IMR-90 (cell line): ENCODE results near the gene RAB25. TPM values are rescaled to one million over a fixed set of nuclear protein-coding genes. Genes with fewer than 3 reads are reported as not detected.

Experiments
- ATAC-seq: fragments of 200-7000 bp; cut with Tn5 transposase; 2 replicates; pipeline ENCODE4 v1.9.1; 2020; ENCODE audit warnings: low read depth, mild to moderate bottlenecking, moderate library complexity
- BruUV-seq: library from RNA; stranded (reverse); fragments of 400-500 nt; replicated peaks from 2 replicates; lab custom pipeline; 2021; lab: Mats Ljungman, UMichigan
- CTCF ChIA-PET: fragments of 300-600 bp; formaldehyde crosslinking; extraction: SDS; loops from one replicate; lab custom pipeline; 2021; ENCODE audit warnings: antibody characterized with exemption; lab: Yijun Ruan, JAX
- POLR2A ChIA-PET: fragments of 300-600 bp; sonication (Branson Sonifier 250); formaldehyde crosslinking; loops from one replicate; lab custom pipeline; 2022; ENCODE audit warnings: antibody characterized with exemption; ENCODE audit not compliant: unreplicated experiment; lab: Charles Lee
- DNase-seq: peaks from one replicate; pipeline ENCODE4 v3.0.0; 2013
- H2AFZ ChIP-seq: replicated peaks from 2 replicates; pipeline ENCODE3; 2013; ENCODE audit warnings: low read length, mild to moderate bottlenecking; ENCODE audit not compliant: poor library complexity
- H2AK5ac ChIP-seq: 2 replicates; pipeline ENCODE4 v1.6.1; 2013; ENCODE audit warnings: low read depth, low read length, inconsistent platforms
- H2AK9ac ChIP-seq: replicated peaks from 2 replicates; pipeline ENCODE3; 2013; ENCODE audit warnings: mild to moderate bottlenecking, low read depth, low read length, moderate library complexity; ENCODE audit not compliant: poor library complexity
- H2BK120ac ChIP-seq: 2 replicates; pipeline ENCODE4 v1.6.1; 2013; ENCODE audit warnings: low read depth, low read length, inconsistent platforms
- H2BK15ac ChIP-seq: 3 replicates; pipeline ENCODE4 v1.6.1; 2013; ENCODE audit warnings: low read depth, low read length, inconsistent platforms
- H2BK20ac ChIP-seq: 2 replicates; pipeline ENCODE4 v1.6.1; 2013; ENCODE audit warnings: low read depth, mild to moderate bottlenecking, inconsistent platforms, low read length, moderate library complexity
- H2BK5ac ChIP-seq: 2 replicates; pipeline ENCODE4 v1.6.1; 2013; ENCODE audit warnings: mild to moderate bottlenecking, low read depth, low read length, inconsistent platforms; ENCODE audit not compliant: poor library complexity, severe bottlenecking
- H3K14ac ChIP-seq: replicated peaks from 2 replicates; pipeline ENCODE4 v1.6.1; 2013; ENCODE audit warnings: low read depth, low read length, inconsistent platforms
- H3K18ac ChIP-seq: 2 replicates; pipeline ENCODE4 v1.6.1; 2013; ENCODE audit warnings: low read depth, low read length, control low read depth
- H3K23ac ChIP-seq: 2 replicates; pipeline ENCODE4 v1.6.1; 2013; ENCODE audit warnings: low read depth, low read length, inconsistent platforms
- H3K27ac ChIP-seq: 2 replicates; pipeline ENCODE4 v1.5.1; 2013; ENCODE audit warnings: mild to moderate bottlenecking, control low read depth, low read length; ENCODE audit not compliant: insufficient read depth
- H3K27me3 ChIP-seq: 2 replicates; pipeline ENCODE4 v1.6.1; 2013; ENCODE audit warnings: low read length; ENCODE audit not compliant: control insufficient read depth, insufficient read depth
- H3K36me3 ChIP-seq: 2 replicates; pipeline ENCODE4 v1.6.1; 2013; ENCODE audit warnings: low read length, mixed read lengths; ENCODE audit not compliant: control insufficient read depth, insufficient read depth
- H3K4ac ChIP-seq: 2 replicates; pipeline ENCODE4 v1.6.1; 2013; ENCODE audit warnings: low read depth, low read length, inconsistent platforms
- H3K4me1 ChIP-seq: 2 replicates; pipeline ENCODE4 v1.6.1; 2013; ENCODE audit warnings: low read length, mixed read lengths; ENCODE audit not compliant: control insufficient read depth, insufficient read depth
- H3K4me2 ChIP-seq: 2 replicates; pipeline ENCODE4 v1.6.1; 2013; ENCODE audit warnings: low read depth, mild to moderate bottlenecking, control low read depth, low read length, moderate library complexity
- H3K4me3 ChIP-seq: 2 replicates; pipeline ENCODE4 v1.5.1; 2013; ENCODE audit warnings: low read depth, mild to moderate bottlenecking, control low read depth, low read length, moderate library complexity; ENCODE audit not compliant: insufficient read depth
- H3K56ac ChIP-seq: 2 replicates; pipeline ENCODE4 v1.6.1; 2013; ENCODE audit warnings: low read length, inconsistent platforms; ENCODE audit not compliant: insufficient read depth; ENCODE audit errors: extremely low read depth
- H3K79me1 ChIP-seq, 2 experiments: 2 replicates each; pipeline ENCODE4 v1.6.1; 2013; ENCODE audit warnings: low read length in 2 of 2, inconsistent platforms in 1 of 2, low read depth in 1 of 2
- H3K9ac ChIP-seq: 2 replicates; pipeline ENCODE4 v1.6.1; 2013; ENCODE audit warnings: low read depth, low read length, control low read depth
- H3K9me1 ChIP-seq: 2 replicates; pipeline ENCODE4 v1.6.1; 2013; ENCODE audit warnings: low read length, inconsistent platforms; ENCODE audit not compliant: insufficient read depth
- H3K9me3 ChIP-seq: 2 replicates; pipeline ENCODE4 v1.6.1; 2013; ENCODE audit warnings: low read length; ENCODE audit not compliant: control insufficient read depth, insufficient read depth
- H4K20me1 ChIP-seq: 2 replicates; pipeline ENCODE4 v1.6.1; 2013; ENCODE audit warnings: low read length, inconsistent platforms; ENCODE audit not compliant: insufficient read depth
- H4K5ac ChIP-seq: 2 replicates; pipeline ENCODE4 v1.6.1; 2013; ENCODE audit warnings: mild to moderate bottlenecking, low read depth, low read length, control low read depth
- H4K8ac ChIP-seq, 2 experiments: 2 replicates each; pipeline ENCODE4 v1.6.1; 2013; ENCODE audit warnings: low read depth in 2 of 2, low read length in 2 of 2, control low read depth in 1 of 2, inconsistent platforms in 1 of 2
- H4K91ac ChIP-seq: 2 replicates; pipeline ENCODE4 v1.6.1; 2013; ENCODE audit warnings: low read depth, low read length, inconsistent platforms; ENCODE audit not compliant: insufficient read depth
- CEBPB ChIP-seq: IDR thresholded peaks from 2 replicates; pipeline ENCODE4 v1.6.1; 2012; ENCODE audit warnings: low read depth, low read length, improper control_type of control experiment
- CHD1 ChIP-seq: IDR thresholded peaks from 2 replicates; pipeline ENCODE4 v1.6.1; 2012; ENCODE audit warnings: low read depth, low read length, improper control_type of control experiment
- ELK1 ChIP-seq: fragments of 150-350 bp; IDR thresholded peaks from 2 replicates; pipeline ENCODE4 v1.6.1; 2016; ENCODE audit warnings: low read depth, mild to moderate bottlenecking, low read length, moderate library complexity, borderline replicate concordance
- FOS ChIP-seq: fragments of 150-350 bp; IDR thresholded peaks from 2 replicates; pipeline ENCODE4 v1.6.1; 2016; ENCODE audit warnings: low read depth, low read length
- MAZ ChIP-seq: IDR thresholded peaks from 2 replicates; pipeline ENCODE4 v1.6.1; 2012; ENCODE audit warnings: low read depth, mild to moderate bottlenecking, low read length, improper control_type of control experiment, moderate library complexity, borderline replicate concordance
- NFE2L2 ChIP-seq: fragments of 150-350 bp; IDR thresholded peaks from 2 replicates; pipeline ENCODE4 v1.6.1; 2016; ENCODE audit warnings: low read depth, mild to moderate bottlenecking, low read length
- POLR2A ChIP-seq: IDR thresholded peaks from 2 replicates; pipeline ENCODE4 v1.6.1; 2012; ENCODE audit warnings: mild to moderate bottlenecking, low read depth, low read length
- RAD21 ChIP-seq: IDR thresholded peaks from 2 replicates; pipeline ENCODE4 v1.6.1; 2012; ENCODE audit warnings: low read length, improper control_type of control experiment
- USF2 ChIP-seq: fragments of 150-350 bp; IDR thresholded peaks from 2 replicates; pipeline ENCODE4 v1.6.1; 2017; ENCODE audit warnings: mild to moderate bottlenecking, antibody characterized with exemption, low read length, low read depth
- WGBS, 2 experiments: methylation state at CpG; one replicate each; pipeline versions ENCODE4 v1.1.5 to v1.1.7; 2013; ENCODE audit warnings: missing lambda C conversion rate in 2 of 2; ENCODE audit not compliant: insufficient read length in 1 of 2; ENCODE audit errors: extremely low coverage in 2 of 2; 5-methylcytosine and 5-hydroxymethylcytosine counted together
- dilution Hi-C: fragments of 300-500 bp; cut with HindIII; formaldehyde crosslinking; loops from one replicate; pipeline ENCODE4 v1.14.3; 2018; ENCODE audit warnings: low sequenced_read_pairs; ENCODE audit not compliant: unreplicated experiment
- in situ Hi-C: fragments of 300-500 bp; cut with MboI; formaldehyde crosslinking; loops from 3 replicates; pipeline ENCODE4 v1.14.3; 2019; ENCODE audit warnings: low sequenced_read_pairs, inconsistent platforms, mixed read lengths
- intact Hi-C: fragments of 100-400 bp; cut with micrococcal nuclease; formaldehyde crosslinking; loops from 2 replicates; pipeline ENCODE4 v1.10.0; 2022
- polyA plus RNA-seq, 3 experiments: library from polyadenylated mRNA; depleted of rRNA; stranded (reverse); fragments of >200 nt; gene quantifications; 2 replicates each; pipeline ENCODE4 v1.2.3, GENCODE V29; 2012; ENCODE audit warnings: low replicate concordance in 1 of 3
- total RNA-seq: library from RNA; depleted of rRNA; stranded (reverse); fragments of >200 nt; gene quantifications from 2 replicates; pipeline ENCODE4 v1.2.3, GENCODE V29; 2012

Gene RAB25
- total and polyA plus RNA-seq, 2 of the 4 experiments (the other 2 are of a cell fraction), result not detected

GRCh38 chr1:156090138-156090839, 29.3 kb downstream of the RAB25 start:
- Histone ChIP-seq H2BK5ac (no peak overlapping the region), H4K5ac (no peak overlapping the region), H2AK5ac (no peak overlapping the region), H3K4ac (no peak overlapping the region), H2BK15ac (no peak overlapping the region), H3K9ac (no peak overlapping the region), H3K27ac (no peak overlapping the region), H4K8ac (no peak overlapping the region), H3K9me3 (no peaks in the 10 kb centered on the region), H3K4me2 (no peak overlapping the region), H2AFZ (peak overlapping the region; percentile 12), H4K91ac (no peak overlapping the region), H3K56ac (no peak overlapping the region), H3K18ac (no peak overlapping the region), H4K20me1 (peaks cover 13% of the 10 kb centered on the region; the same call in 1 of the 2 replicates), H3K79me1 (peaks cover 4 to 46% of the 10 kb centered on the region in 2 experiments), H3K4me3 (no peak overlapping the region), H2BK120ac (no peak overlapping the region), H2BK20ac (no peak overlapping the region), H3K4me1 (peaks cover 7% of the 10 kb centered on the region), H3K23ac (no peak overlapping the region), H2AK9ac (peak overlapping the region; percentile 47), H3K27me3 (no peaks in the 10 kb centered on the region), H3K9me1 (no peaks in the 10 kb centered on the region), H3K36me3 (peaks cover 4% of the 10 kb centered on the region; the same call in 1 of the 2 replicates), H3K14ac (no peak overlapping the region)
- intact Hi-C loops (loop anchor here (1.0 to 10.0 kb wide), 3 partner anchors 40 to 225 kb away; no protein-coding TSS in a partner anchor), in situ Hi-C loops (loop anchor here (5.0 kb wide), 1 partner anchor 132 kb away; no protein-coding TSS in a partner anchor), dilution Hi-C loops (no loop called here)
- ChIA-PET POLR2A (no interaction called here), CTCF (interaction anchor here (0.8 to 1.6 kb wide), 5 partner anchors 9 to 133 kb away, joined by 3 to 6 read pairs (median 3); no protein-coding TSS in a partner anchor)
- no peak for DNase-seq
- ATAC-seq, result peak; percentile 9; the same call in 1 of the 2 replicates
- TF ChIP-seq CEBPB (no peak), POLR2A (no peak), NFE2L2 (no peak), CHD1 (no peak), ELK1 (no peak), FOS (no peak), MAZ (no peak), RAD21 (no peak), USF2 (no peak)
- BruUV-seq, result no TSS peak
- WGBS, 2 experiments, result 50% methylated on average over 4 of the region's 5 CpGs; no CpG with 5 or more reads in 1 of the 2 experiments
